ENCODE results near the gene CSNK2A3.

The CSNK2A3 gene

DNA sequence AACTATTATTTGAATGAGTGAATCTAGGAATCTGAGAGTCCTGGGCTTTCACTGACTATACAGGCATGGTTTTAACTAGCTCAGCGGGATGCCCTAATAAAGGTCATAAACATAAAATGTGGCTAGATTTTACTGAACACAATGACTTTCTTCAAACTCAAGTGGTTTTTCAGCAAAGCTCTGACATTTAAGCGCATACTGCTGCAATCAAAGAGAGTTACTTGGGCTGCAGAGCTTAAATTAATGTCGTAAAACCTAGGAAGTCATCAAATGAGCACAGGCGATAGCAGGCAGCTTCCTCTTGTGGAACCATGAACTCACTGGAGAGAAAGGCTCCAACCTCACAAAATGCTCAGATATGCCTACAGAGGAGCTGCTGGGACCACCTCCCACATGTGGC is 6.7 kb downstream of the CSNK2A3 start:
- H3K4me3 ChIP-seq (ENCODE audit: low read depth, low read length): no peak overlapping the region
- TF ChIP-seq, protein P1, sequence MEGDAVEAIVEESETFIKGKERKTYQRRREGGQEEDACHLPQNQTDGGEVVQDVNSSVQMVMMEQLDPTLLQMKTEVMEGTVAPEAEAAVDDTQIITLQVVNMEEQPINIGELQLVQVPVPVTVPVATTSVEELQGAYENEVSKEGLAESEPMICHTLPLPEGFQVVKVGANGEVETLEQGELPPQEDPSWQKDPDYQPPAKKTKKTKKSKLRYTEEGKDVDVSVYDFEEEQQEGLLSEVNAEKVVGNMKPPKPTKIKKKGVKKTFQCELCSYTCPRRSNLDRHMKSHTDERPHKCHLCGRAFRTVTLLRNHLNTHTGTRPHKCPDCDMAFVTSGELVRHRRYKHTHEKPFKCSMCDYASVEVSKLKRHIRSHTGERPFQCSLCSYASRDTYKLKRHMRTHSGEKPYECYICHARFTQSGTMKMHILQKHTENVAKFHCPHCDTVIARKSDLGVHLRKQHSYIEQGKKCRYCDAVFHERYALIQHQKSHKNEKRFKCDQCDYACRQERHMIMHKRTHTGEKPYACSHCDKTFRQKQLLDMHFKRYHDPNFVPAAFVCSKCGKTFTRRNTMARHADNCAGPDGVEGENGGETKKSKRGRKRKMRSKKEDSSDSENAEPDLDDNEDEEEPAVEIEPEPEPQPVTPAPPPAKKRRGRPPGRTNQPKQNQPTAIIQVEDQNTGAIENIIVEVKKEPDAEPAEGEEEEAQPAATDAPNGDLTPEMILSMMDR (IDR thresholded peaks at IDR 0.05; ENCODE audit: low read depth, low read length, missing control alignments): no peak
- in situ Hi-C loops (cut with HindIII; ENCODE audit: low sequenced_read_pairs): no loop called here
- no peak for DNase-seq (ENCODE audit: low read depth)

DNA sequence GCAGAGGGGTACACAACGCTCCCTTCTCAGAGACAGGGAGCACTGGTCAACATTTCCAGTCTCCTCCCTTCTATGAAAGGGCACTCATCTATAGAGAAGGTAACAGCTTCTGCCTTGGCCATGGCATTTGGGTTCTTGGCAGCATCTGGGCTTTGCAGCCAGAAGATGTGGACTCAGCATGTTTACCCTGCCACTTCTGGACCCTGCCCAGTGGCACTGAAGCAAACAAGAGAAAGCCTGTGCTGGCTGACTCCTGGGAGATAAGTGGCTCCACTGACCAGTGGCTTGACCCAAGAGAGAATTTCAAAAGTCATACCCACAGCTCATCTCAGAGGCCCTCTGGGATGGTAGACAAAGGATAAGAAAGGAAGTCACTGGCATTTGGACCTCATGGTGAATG is 8.0 kb downstream of the CSNK2A3 start:
- TF ChIP-seq, protein P1 (IDR thresholded peaks at IDR 0.05; ENCODE audit: low read depth, low read length, missing control alignments): no peak
- no peak overlapping the region for H3K4me3 ChIP-seq (ENCODE audit: low read depth, low read length)
- in situ Hi-C loops (cut with HindIII; ENCODE audit: low sequenced_read_pairs): no loop called here
- no peak for DNase-seq (ENCODE audit: low read depth)

DNA sequence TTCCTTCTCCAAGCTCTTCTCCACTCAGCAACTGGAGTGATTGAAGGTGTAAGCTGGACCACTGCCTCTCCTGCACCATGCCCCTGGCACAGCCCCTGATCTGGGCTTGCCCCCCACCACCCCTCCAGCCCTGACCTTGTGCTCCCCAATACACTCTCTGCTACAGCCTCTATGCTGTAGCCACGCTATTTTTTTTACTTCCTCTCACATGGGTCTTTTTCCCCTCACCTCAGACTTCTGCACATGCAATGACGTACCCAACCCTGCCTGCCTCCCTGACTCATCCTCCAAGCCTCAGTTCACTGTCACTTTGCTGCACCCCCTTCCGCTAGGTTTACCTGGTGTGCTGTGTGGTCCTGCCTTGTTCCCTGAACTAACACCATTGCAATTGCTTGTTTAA is 9.0 kb downstream of the CSNK2A3 start:
- TF ChIP-seq, protein P1 (IDR thresholded peaks at IDR 0.05; ENCODE audit: low read depth, low read length, missing control alignments): no peak
- H3K4me3 ChIP-seq (ENCODE audit: low read depth, low read length): no peak overlapping the region
- in situ Hi-C loops (cut with HindIII; ENCODE audit: low sequenced_read_pairs): no loop called here
- no peak for DNase-seq (ENCODE audit: low read depth)

DNA sequence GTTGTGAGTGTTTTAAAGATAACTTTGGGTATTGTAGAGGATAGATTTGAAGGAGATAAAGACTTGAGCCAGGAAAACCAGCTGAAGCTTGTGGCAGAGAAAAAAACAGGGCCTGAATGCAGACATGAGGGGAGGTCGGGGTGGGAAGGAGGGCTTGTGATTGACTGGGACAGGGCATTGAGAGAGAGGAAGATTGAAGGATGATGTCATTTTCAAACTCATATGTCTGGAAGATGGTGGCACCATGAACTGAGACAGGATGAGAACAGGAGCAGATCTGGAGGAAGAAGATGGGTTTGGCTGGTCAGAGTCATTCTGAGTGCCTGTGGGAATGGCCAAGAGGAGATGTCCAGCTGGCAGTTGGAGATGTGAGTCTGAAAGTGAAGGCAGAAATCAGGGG is 14.7 kb downstream of the CSNK2A3 start:
- TF ChIP-seq, protein P1 (IDR thresholded peaks at IDR 0.05; ENCODE audit: low read depth, low read length, missing control alignments): no peak
- no peak for DNase-seq (ENCODE audit: low read depth)
- in situ Hi-C loops (cut with HindIII; ENCODE audit: low sequenced_read_pairs): no loop called here
- no peak overlapping the region for H3K4me3 ChIP-seq (ENCODE audit: low read depth, low read length)

DNA sequence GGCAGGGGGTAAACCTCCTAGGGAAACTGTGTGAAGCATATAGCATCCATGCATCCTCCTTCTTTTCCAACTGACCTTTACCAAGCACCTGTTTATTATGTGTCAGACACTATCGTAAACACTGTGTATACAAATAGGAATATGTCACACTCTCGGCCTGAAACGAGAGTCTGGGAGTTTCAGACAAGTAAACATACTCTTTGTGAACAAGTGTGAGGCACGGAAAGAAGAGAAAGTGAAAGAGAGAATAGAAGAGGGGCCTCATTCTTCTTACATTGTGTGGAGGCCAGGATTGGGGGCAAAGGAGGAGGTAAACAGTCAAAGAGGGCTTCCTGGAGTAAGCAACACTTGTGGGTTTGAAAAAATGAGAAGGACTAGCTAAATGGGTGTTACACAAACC is 16.4 kb downstream of the CSNK2A3 start:
- DNase-seq (ENCODE audit: low read depth): no peak
- TF ChIP-seq, protein P1 (IDR thresholded peaks at IDR 0.05; ENCODE audit: low read depth, low read length, missing control alignments): no peak
- in situ Hi-C loops (cut with HindIII; ENCODE audit: low sequenced_read_pairs): no loop called here
- H3K4me3 ChIP-seq (ENCODE audit: low read depth, low read length): no peak overlapping the region

DNA sequence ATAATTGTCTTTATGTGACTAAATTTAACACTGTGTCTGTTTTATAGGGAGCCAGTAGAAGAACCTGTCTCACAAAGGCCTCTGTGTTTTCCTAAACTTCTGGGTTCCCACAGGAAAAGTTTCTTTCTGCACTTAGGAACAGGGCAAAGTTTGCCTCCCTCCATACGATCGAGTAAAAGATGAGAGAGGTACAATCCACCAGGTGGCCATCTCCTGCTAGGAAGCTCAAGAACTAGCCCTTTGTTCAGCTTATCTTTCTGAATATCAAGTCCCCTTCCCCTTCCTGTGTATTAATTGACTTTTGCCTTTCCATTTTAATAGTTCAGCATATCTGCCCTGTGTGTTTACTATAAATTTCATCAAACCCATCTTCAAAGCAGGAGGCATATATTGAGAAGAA is 18.0 kb downstream of the CSNK2A3 start:
- TF ChIP-seq, protein P1 (IDR thresholded peaks at IDR 0.05; ENCODE audit: low read depth, low read length, missing control alignments): no peak

DNA sequence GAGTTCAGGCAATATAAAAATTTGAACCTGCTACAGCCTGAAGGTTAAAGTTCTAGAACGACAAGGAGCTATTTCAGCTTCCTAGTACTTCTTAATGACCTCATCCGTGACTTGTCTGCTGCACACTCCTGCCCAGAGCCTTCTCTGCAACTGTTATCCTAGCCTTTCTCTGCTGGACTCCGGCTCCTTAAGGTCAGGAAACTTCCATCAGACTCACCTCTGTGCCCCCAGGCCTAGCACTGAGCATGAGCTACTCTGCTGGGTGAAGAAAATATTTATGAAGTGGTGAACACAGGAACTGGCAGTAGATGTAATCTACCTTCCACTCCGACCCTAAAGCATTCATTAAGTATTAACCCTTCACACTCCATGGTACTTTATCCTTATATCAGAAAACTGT is 18.4 kb downstream of the CSNK2A3 start:
- TF ChIP-seq, protein P1 (IDR thresholded peaks at IDR 0.05; ENCODE audit: low read depth, low read length, missing control alignments): no peak
- DNase-seq (ENCODE audit: low read depth): no peak

More for the DNA sequence above, 18.0 kb downstream of the CSNK2A3 start:
- in situ Hi-C loops (cut with HindIII; ENCODE audit: low sequenced_read_pairs): no loop called here
- no peak overlapping the region for H3K4me3 ChIP-seq (ENCODE audit: low read depth, low read length)
- DNase-seq (ENCODE audit: low read depth): no peak

More for the DNA sequence above, 18.4 kb downstream of the CSNK2A3 start:
- in situ Hi-C loops (cut with HindIII; ENCODE audit: low sequenced_read_pairs): no loop called here
- H3K4me3 ChIP-seq (ENCODE audit: low read depth, low read length): no peak overlapping the region

Measured in astrocyte of the cerebellum (primary cell).